HCT116 (cell line): ENCODE measurements around the gene GLDC. TPM values are rescaled to one million over a fixed set of nuclear protein-coding genes. Genes with fewer than 3 reads are reported as not detected.

Experiments
- ATAC-seq: fragments of 200-7000 bp; cut with Tn5 transposase; 2 replicates; pipeline ENCODE4 v1.9.1; 2020; ENCODE audit warnings: mild to moderate bottlenecking, moderate library complexity
- BruUV-seq: library from RNA; stranded (reverse); fragments of 400-500 nt; replicated peaks from 2 replicates; lab custom pipeline; 2021; lab: Mats Ljungman, UMichigan
- CTCF ChIA-PET: fragments of 300-600 bp; sonication (Branson Sonifier 250); formaldehyde crosslinking; loops from one replicate; lab custom pipeline; 2021; ENCODE audit warnings: antibody characterized with exemption; lab: Charles Lee
- POLR2A ChIA-PET: fragments of 300-600, 350-600 bp; sonication (Branson Sonifier 250); formaldehyde crosslinking; loops from one replicate; lab custom pipeline; 2021; ENCODE audit warnings: antibody characterized with exemption; lab: Charles Lee
- RAD21 ChIA-PET, 2 experiments: fragments of 300-600 bp; sonication (Branson Sonifier 250); formaldehyde crosslinking; loops; one replicate each; lab custom pipeline; 2023; ENCODE audit warnings: low total read pairs in 2 of 2; ENCODE audit not compliant: uncharacterized antibody in 2 of 2, unreplicated experiment in 2 of 2, low non-redundant PET in 1 of 2; lab: Charles Lee
- DNase-seq: peaks from one replicate; pipeline ENCODE4 v3.0.0-alpha.2; 2010; ENCODE audit warnings: low read depth, low spot score
- H2AFZ ChIP-seq: fragments of 200-600 bp; shearing (Covaris generic), sonication (generic); 2 replicates; pipeline ENCODE4 v1.6.1; 2017; ENCODE audit warnings: low read depth, mixed run types, mixed read lengths, antibody characterized with exemption, low read length; ENCODE audit not compliant: poor library complexity, severe bottlenecking
- H3K27ac ChIP-seq: 2 replicates; pipeline ENCODE4 v1.5.1; 2012; ENCODE audit warnings: low read depth, low read length
- H3K27me3 ChIP-seq: fragments of 200-600 bp; sonication (generic); 2 replicates; pipeline ENCODE4 v1.6.1; 2016; ENCODE audit warnings: mixed run types, low read length, mixed read lengths; ENCODE audit not compliant: insufficient read depth
- H3K36me3 ChIP-seq, 2 experiments: fragments of 200-500 bp in 1 of 2; fragments of 200-600 bp in 1 of 2; sonication (Bioruptor generic) in 1 of 2; sonication (generic) in 1 of 2; 2 replicates each; pipeline versions ENCODE4 v1.5.1 to v1.6.1; 2014 to 2016; ENCODE audit warnings: low read length in 2 of 2, inconsistent platforms in 1 of 2, mixed read lengths in 1 of 2, mixed run types in 1 of 2; ENCODE audit not compliant: insufficient read depth in 2 of 2, control insufficient read depth in 1 of 2
- H3K4me1 ChIP-seq, 2 experiments: fragments of 200-600 bp in 1 of 2; sonication (generic) in 1 of 2; 2 replicates each; pipeline versions ENCODE4 v1.5.1 to v1.6.1; 2012 to 2017; ENCODE audit warnings: low read length in 2 of 2, inconsistent platforms in 1 of 2, mild to moderate bottlenecking in 1 of 2, mixed read lengths in 1 of 2, mixed run types in 1 of 2, moderate library complexity in 1 of 2; ENCODE audit not compliant: insufficient read depth in 2 of 2, control insufficient read depth in 1 of 2
- H3K4me2 ChIP-seq: fragments of 200-600 bp; sonication (generic); 2 replicates; pipeline ENCODE4 v1.6.1; 2017; ENCODE audit warnings: mixed run types, low read length, mixed read lengths
- H3K4me3 ChIP-seq, 2 experiments: fragments of 200-600 bp in 1 of 2; sonication (generic) in 1 of 2; replicated peaks in 1 of 2; 2 replicates each; pipeline ENCODE4 v1.5.1; 2011 to 2016; ENCODE audit warnings: low read length in 2 of 2, control low read depth in 1 of 2, low read depth in 1 of 2, mild to moderate bottlenecking in 1 of 2, mixed read lengths in 1 of 2, mixed run types in 1 of 2
- H3K79me2 ChIP-seq: fragments of 200-600 bp; sonication (generic); 2 replicates; pipeline ENCODE4 v1.6.1; 2017; ENCODE audit warnings: mild to moderate bottlenecking, mixed run types, low read length, moderate library complexity, mixed read lengths; ENCODE audit not compliant: insufficient read depth
- H3K9ac ChIP-seq: fragments of 200-600 bp; sonication (generic); 2 replicates; pipeline ENCODE4 v1.6.1; 2016; ENCODE audit warnings: low read length, mixed read lengths
- H3K9me2 ChIP-seq: fragments of 200-600 bp; sonication (generic), shearing (Covaris generic); 2 replicates; pipeline ENCODE4 v1.6.1; 2017; ENCODE audit warnings: mixed run types, mild to moderate bottlenecking, moderate library complexity; ENCODE audit not compliant: insufficient read depth
- H3K9me3 ChIP-seq, 2 experiments: fragments of 200-500 bp in 1 of 2; fragments of 200-600 bp in 1 of 2; sonication (Bioruptor generic) in 1 of 2; sonication (generic) in 1 of 2; 2 replicates each; pipeline ENCODE4 v1.6.1; 2014 to 2017; ENCODE audit warnings: low read length in 2 of 2, mixed read lengths in 2 of 2, inconsistent platforms in 1 of 2, low read depth in 1 of 2, mild to moderate bottlenecking in 1 of 2, mixed run types in 1 of 2, moderate library complexity in 1 of 2; ENCODE audit not compliant: control insufficient read depth in 1 of 2, insufficient read depth in 1 of 2
- H4K20me1 ChIP-seq: fragments of 200-600 bp; sonication (generic), shearing (Covaris generic); 2 replicates; pipeline ENCODE4 v1.6.1; 2017; ENCODE audit warnings: mixed run types, mild to moderate bottlenecking, moderate library complexity; ENCODE audit not compliant: insufficient read depth
- CBX3 ChIP-seq: IDR thresholded peaks from 2 replicates; pipeline ENCODE4 v1.6.1; 2012; ENCODE audit warnings: low read depth
- CEBPB ChIP-seq: IDR thresholded peaks from 2 replicates; pipeline ENCODE4 v1.6.1; 2012; ENCODE audit warnings: low read depth
- EGR1 ChIP-seq: IDR thresholded peaks from 2 replicates; pipeline ENCODE4 v1.6.1; 2012; ENCODE audit warnings: low read depth
- ELF1 ChIP-seq: IDR thresholded peaks from 2 replicates; pipeline ENCODE4 v1.6.1; 2012; ENCODE audit warnings: low read depth, borderline replicate concordance
- EZH2phosphoT487 ChIP-seq: fragments of 200-600 bp; IDR thresholded peaks from 2 replicates; pipeline ENCODE4 v1.6.1; 2018; ENCODE audit warnings: antibody characterized with exemption, borderline replicate concordance
- FOSL1 ChIP-seq: IDR thresholded peaks from 2 replicates; pipeline ENCODE4 v1.6.1; 2012; ENCODE audit warnings: low read depth
- JUND ChIP-seq: IDR thresholded peaks from 2 replicates; pipeline ENCODE4 v1.6.1; 2012
- MAX ChIP-seq: IDR thresholded peaks from 2 replicates; pipeline ENCODE4 v1.6.1; 2012
- POLR2A ChIP-seq: IDR thresholded peaks from 2 replicates; pipeline ENCODE4 v1.7.0; 2011; ENCODE audit warnings: borderline replicate concordance; ENCODE audit not compliant: insufficient read depth, insufficient read length; ENCODE audit errors: extremely low read depth
- POLR2AphosphoS5 ChIP-seq: IDR thresholded peaks from 2 replicates; pipeline ENCODE4 v1.6.1; 2011; ENCODE audit warnings: mild to moderate bottlenecking, low read depth, low read length, moderate library complexity
- RAD21 ChIP-seq: IDR thresholded peaks from 2 replicates; pipeline ENCODE4 v1.6.1; 2012; ENCODE audit warnings: low read depth, mild to moderate bottlenecking
- SIN3A ChIP-seq: IDR thresholded peaks from 2 replicates; pipeline ENCODE4 v1.6.1; 2012; ENCODE audit warnings: low read depth
- SRF ChIP-seq: IDR thresholded peaks from 2 replicates; pipeline ENCODE4 v1.6.1; 2012; ENCODE audit warnings: low read depth
- TCF7L2 ChIP-seq: IDR thresholded peaks from 2 replicates; pipeline ENCODE4 v1.7.0; 2011; ENCODE audit warnings: borderline replicate concordance, inconsistent platforms; ENCODE audit not compliant: insufficient read depth, insufficient read length; ENCODE audit errors: extremely low read depth
- YY1 ChIP-seq: IDR thresholded peaks from 2 replicates; pipeline ENCODE4 v1.6.1; 2011; ENCODE audit warnings: low read length, low read depth, moderate library complexity, mild to moderate bottlenecking; ENCODE audit not compliant: insufficient replicate concordance; ENCODE audit errors: extremely low read depth
- ZFX ChIP-seq: fragments of 450-650 bp; IDR thresholded peaks from 2 replicates; pipeline ENCODE4 v1.6.1; 2017
- ZNF274 ChIP-seq: fragments of 200-500 bp; sonication (Bioruptor generic); IDR thresholded peaks from 2 replicates; pipeline ENCODE4 v1.6.1; 2014; ENCODE audit warnings: mild to moderate bottlenecking, low read depth, low read length, inconsistent platforms
- intact Hi-C: fragments of 100-400 bp; cut with micrococcal nuclease; formaldehyde crosslinking; loops from 2 replicates; pipeline ENCODE4 v1.10.0; 2022
- total RNA-seq: library from RNA; stranded (reverse); gene quantifications from one replicate; pipeline ENCODE4 v1.2.1, GENCODE V29; 2021; ENCODE audit not compliant: unreplicated experiment
- TF ChIP-seq, protein P1 (sequence below): IDR thresholded peaks from 2 replicates; pipeline ENCODE4 v1.6.1; 2012
- TF ChIP-seq, protein P2 (sequence below): IDR thresholded peaks from 2 replicates; pipeline ENCODE4 v1.6.1; 2011; ENCODE audit warnings: mild to moderate bottlenecking, low read length, moderate library complexity; ENCODE audit not compliant: insufficient replicate concordance; ENCODE audit errors: extremely low read depth

GLDC gene
- total RNA-seq, 1 experiment from 2014 or later: 4.9 TPM

- no peak overlapping the region for H3K27ac ChIP-seq
- H3K79me2 ChIP-seq: no peaks in the 10 kb centered on the region
- H3K4me1 ChIP-seq: no peaks in the 10 kb centered on the region
- H3K36me3 ChIP-seq: no peaks in the 10 kb centered on the region
- no TSS peak for BruUV-seq
- no peaks in the 10 kb centered on the region for H3K9me2 ChIP-seq
- no peak for DNase-seq
- no peak overlapping the region for H3K4me2 ChIP-seq
- POLR2A ChIA-PET: no interaction called here
- H3K9ac ChIP-seq: no peak overlapping the region
- RAD21 ChIA-PET: no interaction called here
- peaks cover 7% of the 10 kb centered on the region; the same call in 1 of the 2 replicates for H3K27me3 ChIP-seq
- no peak for ATAC-seq
- H4K20me1 ChIP-seq: no peaks in the 10 kb centered on the region
- intact Hi-C loops: no loop called here
- no peak overlapping the region for H2AFZ ChIP-seq
- CTCF ChIA-PET: no interaction called here
- H3K9me3 ChIP-seq: no peaks in the 10 kb centered on the region
- no peak overlapping the region for H3K4me3 ChIP-seq
- TF ChIP-seq, protein P1, sequence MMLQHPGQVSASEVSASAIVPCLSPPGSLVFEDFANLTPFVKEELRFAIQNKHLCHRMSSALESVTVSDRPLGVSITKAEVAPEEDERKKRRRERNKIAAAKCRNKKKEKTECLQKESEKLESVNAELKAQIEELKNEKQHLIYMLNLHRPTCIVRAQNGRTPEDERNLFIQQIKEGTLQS: no peak
- no peak for TF ChIP-seq POLR2A
- TF ChIP-seq SRF: no peak
- no peak for TF ChIP-seq ELF1
- TF ChIP-seq, protein P2, sequence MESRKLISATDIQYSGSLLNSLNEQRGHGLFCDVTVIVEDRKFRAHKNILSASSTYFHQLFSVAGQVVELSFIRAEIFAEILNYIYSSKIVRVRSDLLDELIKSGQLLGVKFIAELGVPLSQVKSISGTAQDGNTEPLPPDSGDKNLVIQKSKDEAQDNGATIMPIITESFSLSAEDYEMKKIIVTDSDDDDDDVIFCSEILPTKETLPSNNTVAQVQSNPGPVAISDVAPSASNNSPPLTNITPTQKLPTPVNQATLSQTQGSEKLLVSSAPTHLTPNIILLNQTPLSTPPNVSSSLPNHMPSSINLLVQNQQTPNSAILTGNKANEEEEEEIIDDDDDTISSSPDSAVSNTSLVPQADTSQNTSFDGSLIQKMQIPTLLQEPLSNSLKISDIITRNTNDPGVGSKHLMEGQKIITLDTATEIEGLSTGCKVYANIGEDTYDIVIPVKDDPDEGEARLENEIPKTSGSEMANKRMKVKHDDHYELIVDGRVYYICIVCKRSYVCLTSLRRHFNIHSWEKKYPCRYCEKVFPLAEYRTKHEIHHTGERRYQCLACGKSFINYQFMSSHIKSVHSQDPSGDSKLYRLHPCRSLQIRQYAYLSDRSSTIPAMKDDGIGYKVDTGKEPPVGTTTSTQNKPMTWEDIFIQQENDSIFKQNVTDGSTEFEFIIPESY: no peak
- TF ChIP-seq POLR2AphosphoS5: no peak
- TF ChIP-seq RAD21: no peak
- TF ChIP-seq EZH2phosphoT487: no peak
- TF ChIP-seq MAX: no peak
- TF ChIP-seq CBX3: no peak
- no peak for TF ChIP-seq TCF7L2
- TF ChIP-seq JUND: no peak
- no peak for TF ChIP-seq EGR1
- TF ChIP-seq YY1: no peak
- no peak for TF ChIP-seq CEBPB
- TF ChIP-seq SIN3A: no peak
- no peak for TF ChIP-seq ZFX
- TF ChIP-seq FOSL1: no peak
- no peak for TF ChIP-seq ZNF274
These were observed 14.9 kb downstream of the GLDC start for GRCh38 chr9:6630502-6631206.
